Stomach smooth muscle (tissue), 2 donors: ENCODE results near the gene MIS18BP1.

Experiments used
- H3K27ac ChIP-seq: one replicate; pipeline ENCODE4 v1.7.0; 2013; ENCODE audit warnings: mild to moderate bottlenecking, low read length, inconsistent platforms
- H3K27me3 ChIP-seq, 2 donors: one replicate each; pipeline ENCODE4 v1.7.0; 2013; ENCODE audit warnings: low read length in 2 of 2; ENCODE audit not compliant: insufficient read depth in 2 of 2, control insufficient read depth in 1 of 2
- H3K36me3 ChIP-seq, 2 donors: one replicate each; pipeline ENCODE4 v1.7.0; 2013; ENCODE audit warnings: low read length in 2 of 2; ENCODE audit not compliant: control insufficient read depth in 2 of 2, insufficient read depth in 2 of 2
- H3K4me1 ChIP-seq: one replicate; pipeline ENCODE4 v1.7.0; 2013; ENCODE audit warnings: low read length; ENCODE audit not compliant: control insufficient read depth, insufficient read depth
- H3K4me3 ChIP-seq, 2 donors: one replicate each; pipeline ENCODE4 v1.7.0; 2013; ENCODE audit warnings: low read length in 2 of 2
- H3K9ac ChIP-seq, 2 donors: one replicate each; pipeline ENCODE4 v1.7.0; 2013; ENCODE audit warnings: low read length in 2 of 2, mild to moderate bottlenecking in 1 of 2
- H3K9me3 ChIP-seq, 2 donors: one replicate each; pipeline ENCODE4 v1.7.0; 2013; ENCODE audit warnings: low read length in 2 of 2; ENCODE audit not compliant: control insufficient read depth in 2 of 2
- donor health status: healthy.
- donor health status: Pancreatic carcinoma.

The MIS18BP1 gene

GRCh38 chr14:45201905-45202304 lies 51.1 kb downstream of the MIS18BP1 start:
- H3K4me3 ChIP-seq = no peak overlapping the region
- H3K4me1 ChIP-seq = no peaks in the 10 kb centered on the region
- H3K9me3 ChIP-seq = no peaks in the 10 kb centered on the region
- no peaks in the 10 kb centered on the region for H3K27me3 ChIP-seq
- no peak overlapping the region for H3K27ac ChIP-seq
- no peak overlapping the region for H3K9ac ChIP-seq
- H3K36me3 ChIP-seq = peaks cover 0 to 2% of the 10 kb centered on the region in 2 donors

- H3K9ac ChIP-seq = no peak overlapping the region
- no peaks in the 10 kb centered on the region for H3K36me3 ChIP-seq
- no peaks in the 10 kb centered on the region for H3K9me3 ChIP-seq
- H3K4me1 ChIP-seq = no peaks in the 10 kb centered on the region
- H3K4me3 ChIP-seq = no peak overlapping the region
- H3K27me3 ChIP-seq = no peaks in the 10 kb centered on the region
- no peak overlapping the region for H3K27ac ChIP-seq
Measured at GRCh38 chr14:45199230-45199629, 53.8 kb downstream of the MIS18BP1 start.

- Histone ChIP-seq H3K4me1 (no peaks in the 10 kb centered on the region), H3K9ac (no peak overlapping the region), H3K27ac (no peak overlapping the region)
Measured at GRCh38 chr14:45198551-45198950, 54.5 kb downstream of the MIS18BP1 start.

GRCh38 chr14:45194964-45195363 lies 58.0 kb downstream of the MIS18BP1 start:
- Histone ChIP-seq H3K36me3 (no peaks in the 10 kb centered on the region), H3K4me3 (no peak overlapping the region), H3K4me1 (no peaks in the 10 kb centered on the region), H3K9ac (no peak overlapping the region), H3K9me3 (no peaks in the 10 kb centered on the region), H3K27me3 (no peaks in the 10 kb centered on the region), H3K27ac (no peak overlapping the region)

More at GRCh38 chr14:45198551-45198950, 54.5 kb downstream of the MIS18BP1 start:
- no peaks in the 10 kb centered on the region for H3K36me3 ChIP-seq
- H3K4me3 ChIP-seq = no peak overlapping the region
- H3K27me3 ChIP-seq = no peaks in the 10 kb centered on the region
- H3K9me3 ChIP-seq = no peaks in the 10 kb centered on the region

GRCh38 chr14:45185100-45185814 lies 67.7 kb downstream of the MIS18BP1 start:
- peaks cover 0 to 2% of the 10 kb centered on the region in 2 donors for H3K36me3 ChIP-seq
- H3K9ac ChIP-seq = no peak overlapping the region
- H3K27me3 ChIP-seq = no peaks in the 10 kb centered on the region
- no peak overlapping the region for H3K4me3 ChIP-seq
- H3K4me1 ChIP-seq = no peaks in the 10 kb centered on the region
- no peaks in the 10 kb centered on the region for H3K9me3 ChIP-seq
- no peak overlapping the region for H3K27ac ChIP-seq

- Histone ChIP-seq H3K9me3 (no peaks in the 10 kb centered on the region), H3K36me3 (no peaks in the 10 kb centered on the region), H3K9ac (no peak overlapping the region), H3K27ac (no peak overlapping the region), H3K4me1 (no peaks in the 10 kb centered on the region), H3K4me3 (no peak overlapping the region), H3K27me3 (no peaks in the 10 kb centered on the region)
Measured at GRCh38 chr14:45181806-45182205, 71.2 kb downstream of the MIS18BP1 start.

- no peak overlapping the region for H3K4me3 ChIP-seq
- no peaks in the 10 kb centered on the region for H3K27me3 ChIP-seq
- no peak overlapping the region for H3K27ac ChIP-seq
- no peaks in the 10 kb centered on the region for H3K9me3 ChIP-seq
- H3K9ac ChIP-seq = no peak overlapping the region
- no peaks in the 10 kb centered on the region for H3K4me1 ChIP-seq
- H3K36me3 ChIP-seq = no peaks in the 10 kb centered on the region
Measured at GRCh38 chr14:45181329-45181728, 71.7 kb downstream of the MIS18BP1 start.

- H3K4me1 ChIP-seq = no peaks in the 10 kb centered on the region
- H3K9ac ChIP-seq = no peak overlapping the region
- no peaks in the 10 kb centered on the region for H3K27me3 ChIP-seq
- H3K27ac ChIP-seq = no peak overlapping the region
- H3K4me3 ChIP-seq = no peak overlapping the region
- H3K36me3 ChIP-seq = no peaks in the 10 kb centered on the region
- H3K9me3 ChIP-seq = no peaks in the 10 kb centered on the region
Measured at GRCh38 chr14:45177076-45177475, 75.9 kb downstream of the MIS18BP1 start.

GRCh38 chr14:45169906-45170305 lies 83.1 kb downstream of the MIS18BP1 start:
- Histone ChIP-seq H3K27ac (no peak overlapping the region), H3K9ac (no peak overlapping the region), H3K27me3 (no peaks in the 10 kb centered on the region), H3K9me3 (no peaks in the 10 kb centered on the region), H3K36me3 (peaks cover 0 to 2% of the 10 kb centered on the region in 2 donors), H3K4me1 (no peaks in the 10 kb centered on the region), H3K4me3 (no peak overlapping the region)

GRCh38 chr14:45156067-45156466 lies 96.9 kb downstream of the MIS18BP1 start:
- no peak overlapping the region for H3K4me3 ChIP-seq
- no peak overlapping the region for H3K9ac ChIP-seq
- H3K27ac ChIP-seq = no peak overlapping the region
- H3K36me3 ChIP-seq = peaks cover 0 to 2% of the 10 kb centered on the region in 2 donors
- no peaks in the 10 kb centered on the region for H3K4me1 ChIP-seq
- no peaks in the 10 kb centered on the region for H3K9me3 ChIP-seq
- no peaks in the 10 kb centered on the region for H3K27me3 ChIP-seq
